ENCODE results near the gene CBLL1. TPM values are rescaled to one million over a fixed set of nuclear protein-coding genes. Genes with fewer than 3 reads are reported as not detected.

CBLL1 gene
- total and polyA plus RNA-seq, 2 experiments from 2014 or later: 31.1 to 67.4 TPM

DNA sequence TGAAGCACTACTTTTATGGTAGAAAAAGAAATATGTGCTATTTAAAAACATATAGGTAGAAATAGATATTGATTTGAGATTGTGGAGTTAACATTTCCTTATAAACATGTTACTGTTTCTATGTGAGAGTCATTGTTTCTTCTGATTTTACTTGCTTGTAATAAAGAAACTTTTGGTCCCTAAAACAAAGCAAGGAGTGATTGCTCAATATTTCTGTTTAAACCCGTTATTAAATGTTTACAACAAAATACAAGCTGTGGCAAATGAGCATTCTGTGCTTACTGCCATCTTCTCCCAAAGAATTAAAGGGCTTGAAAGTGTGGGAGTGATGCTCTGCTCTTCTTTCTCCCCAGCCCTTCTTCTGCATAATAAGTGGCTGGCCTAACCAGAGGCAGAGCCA, 22.7 kb upstream of the CBLL1 start (continued):
- TF ChIP-seq, protein P1, sequence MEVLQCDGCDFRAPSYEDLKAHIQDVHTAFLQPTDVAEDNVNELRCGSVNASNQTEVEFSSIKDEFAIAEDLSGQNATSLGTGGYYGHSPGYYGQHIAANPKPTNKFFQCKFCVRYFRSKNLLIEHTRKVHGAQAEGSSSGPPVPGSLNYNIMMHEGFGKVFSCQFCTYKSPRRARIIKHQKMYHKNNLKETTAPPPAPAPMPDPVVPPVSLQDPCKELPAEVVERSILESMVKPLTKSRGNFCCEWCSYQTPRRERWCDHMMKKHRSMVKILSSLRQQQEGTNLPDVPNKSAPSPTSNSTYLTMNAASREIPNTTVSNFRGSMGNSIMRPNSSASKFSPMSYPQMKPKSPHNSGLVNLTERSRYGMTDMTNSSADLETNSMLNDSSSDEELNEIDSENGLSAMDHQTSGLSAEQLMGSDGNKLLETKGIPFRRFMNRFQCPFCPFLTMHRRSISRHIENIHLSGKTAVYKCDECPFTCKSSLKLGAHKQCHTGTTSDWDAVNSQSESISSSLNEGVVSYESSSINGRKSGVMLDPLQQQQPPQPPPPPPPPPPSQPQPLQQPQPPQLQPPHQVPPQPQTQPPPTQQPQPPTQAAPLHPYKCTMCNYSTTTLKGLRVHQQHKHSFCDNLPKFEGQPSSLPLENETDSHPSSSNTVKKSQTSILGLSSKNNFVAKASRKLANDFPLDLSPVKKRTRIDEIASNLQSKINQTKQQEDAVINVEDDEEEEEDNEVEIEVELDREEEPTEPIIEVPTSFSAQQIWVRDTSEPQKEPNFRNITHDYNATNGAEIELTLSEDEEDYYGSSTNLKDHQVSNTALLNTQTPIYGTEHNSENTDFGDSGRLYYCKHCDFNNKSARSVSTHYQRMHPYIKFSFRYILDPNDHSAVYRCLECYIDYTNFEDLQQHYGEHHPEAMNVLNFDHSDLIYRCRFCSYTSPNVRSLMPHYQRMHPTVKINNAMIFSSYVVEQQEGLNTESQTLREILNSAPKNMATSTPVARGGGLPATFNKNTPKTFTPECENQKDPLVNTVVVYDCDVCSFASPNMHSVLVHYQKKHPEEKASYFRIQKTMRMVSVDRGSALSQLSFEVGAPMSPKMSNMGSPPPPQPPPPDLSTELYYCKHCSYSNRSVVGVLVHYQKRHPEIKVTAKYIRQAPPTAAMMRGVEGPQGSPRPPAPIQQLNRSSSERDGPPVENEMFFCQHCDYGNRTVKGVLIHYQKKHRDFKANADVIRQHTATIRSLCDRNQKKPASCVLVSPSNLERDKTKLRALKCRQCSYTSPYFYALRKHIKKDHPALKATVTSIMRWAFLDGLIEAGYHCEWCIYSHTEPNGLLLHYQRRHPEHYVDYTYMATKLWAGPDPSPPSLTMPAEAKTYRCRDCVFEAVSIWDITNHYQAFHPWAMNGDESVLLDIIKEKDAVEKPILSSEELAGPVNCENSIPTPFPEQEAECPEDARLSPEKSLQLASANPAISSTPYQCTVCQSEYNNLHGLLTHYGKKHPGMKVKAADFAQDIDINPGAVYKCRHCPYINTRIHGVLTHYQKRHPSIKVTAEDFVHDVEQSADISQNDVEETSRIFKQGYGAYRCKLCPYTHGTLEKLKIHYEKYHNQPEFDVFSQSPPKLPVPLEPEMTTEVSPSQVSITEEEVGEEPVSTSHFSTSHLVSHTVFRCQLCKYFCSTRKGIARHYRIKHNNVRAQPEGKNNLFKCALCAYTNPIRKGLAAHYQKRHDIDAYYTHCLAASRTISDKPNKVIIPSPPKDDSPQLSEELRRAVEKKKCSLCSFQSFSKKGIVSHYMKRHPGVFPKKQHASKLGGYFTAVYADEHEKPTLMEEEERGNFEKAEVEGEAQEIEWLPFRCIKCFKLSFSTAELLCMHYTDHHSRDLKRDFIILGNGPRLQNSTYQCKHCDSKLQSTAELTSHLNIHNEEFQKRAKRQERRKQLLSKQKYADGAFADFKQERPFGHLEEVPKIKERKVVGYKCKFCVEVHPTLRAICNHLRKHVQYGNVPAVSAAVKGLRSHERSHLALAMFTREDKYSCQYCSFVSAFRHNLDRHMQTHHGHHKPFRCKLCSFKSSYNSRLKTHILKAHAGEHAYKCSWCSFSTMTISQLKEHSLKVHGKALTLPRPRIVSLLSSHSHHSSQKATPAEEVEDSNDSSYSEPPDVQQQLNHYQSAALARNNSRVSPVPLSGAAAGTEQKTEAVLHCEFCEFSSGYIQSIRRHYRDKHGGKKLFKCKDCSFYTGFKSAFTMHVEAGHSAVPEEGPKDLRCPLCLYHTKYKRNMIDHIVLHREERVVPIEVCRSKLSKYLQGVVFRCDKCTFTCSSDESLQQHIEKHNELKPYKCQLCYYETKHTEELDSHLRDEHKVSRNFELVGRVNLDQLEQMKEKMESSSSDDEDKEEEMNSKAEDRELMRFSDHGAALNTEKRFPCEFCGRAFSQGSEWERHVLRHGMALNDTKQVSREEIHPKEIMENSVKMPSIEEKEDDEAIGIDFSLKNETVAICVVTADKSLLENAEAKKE (CRISPR knock-in tag; IDR thresholded peaks at IDR 0.05): no peak
- TF ChIP-seq EZH2 (IDR thresholded peaks at IDR 0.05; ENCODE audit: low read depth, unreplicated experiment) (no peak), ZNF331 (CRISPR knock-in tag; IDR thresholded peaks at IDR 0.05; ENCODE audit: low read depth) (no peak), ZNF114 (CRISPR knock-in tag; IDR thresholded peaks at IDR 0.05) (no peak), EZH2phosphoT487 (IDR thresholded peaks at IDR 0.05; ENCODE audit: unreplicated experiment) (no peak)
- TF ChIP-seq, protein P2, sequence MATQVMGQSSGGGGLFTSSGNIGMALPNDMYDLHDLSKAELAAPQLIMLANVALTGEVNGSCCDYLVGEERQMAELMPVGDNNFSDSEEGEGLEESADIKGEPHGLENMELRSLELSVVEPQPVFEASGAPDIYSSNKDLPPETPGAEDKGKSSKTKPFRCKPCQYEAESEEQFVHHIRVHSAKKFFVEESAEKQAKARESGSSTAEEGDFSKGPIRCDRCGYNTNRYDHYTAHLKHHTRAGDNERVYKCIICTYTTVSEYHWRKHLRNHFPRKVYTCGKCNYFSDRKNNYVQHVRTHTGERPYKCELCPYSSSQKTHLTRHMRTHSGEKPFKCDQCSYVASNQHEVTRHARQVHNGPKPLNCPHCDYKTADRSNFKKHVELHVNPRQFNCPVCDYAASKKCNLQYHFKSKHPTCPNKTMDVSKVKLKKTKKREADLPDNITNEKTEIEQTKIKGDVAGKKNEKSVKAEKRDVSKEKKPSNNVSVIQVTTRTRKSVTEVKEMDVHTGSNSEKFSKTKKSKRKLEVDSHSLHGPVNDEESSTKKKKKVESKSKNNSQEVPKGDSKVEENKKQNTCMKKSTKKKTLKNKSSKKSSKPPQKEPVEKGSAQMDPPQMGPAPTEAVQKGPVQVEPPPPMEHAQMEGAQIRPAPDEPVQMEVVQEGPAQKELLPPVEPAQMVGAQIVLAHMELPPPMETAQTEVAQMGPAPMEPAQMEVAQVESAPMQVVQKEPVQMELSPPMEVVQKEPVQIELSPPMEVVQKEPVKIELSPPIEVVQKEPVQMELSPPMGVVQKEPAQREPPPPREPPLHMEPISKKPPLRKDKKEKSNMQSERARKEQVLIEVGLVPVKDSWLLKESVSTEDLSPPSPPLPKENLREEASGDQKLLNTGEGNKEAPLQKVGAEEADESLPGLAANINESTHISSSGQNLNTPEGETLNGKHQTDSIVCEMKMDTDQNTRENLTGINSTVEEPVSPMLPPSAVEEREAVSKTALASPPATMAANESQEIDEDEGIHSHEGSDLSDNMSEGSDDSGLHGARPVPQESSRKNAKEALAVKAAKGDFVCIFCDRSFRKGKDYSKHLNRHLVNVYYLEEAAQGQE (IDR thresholded peaks at IDR 0.05; ENCODE audit: unreplicated experiment): no peak

DNA sequence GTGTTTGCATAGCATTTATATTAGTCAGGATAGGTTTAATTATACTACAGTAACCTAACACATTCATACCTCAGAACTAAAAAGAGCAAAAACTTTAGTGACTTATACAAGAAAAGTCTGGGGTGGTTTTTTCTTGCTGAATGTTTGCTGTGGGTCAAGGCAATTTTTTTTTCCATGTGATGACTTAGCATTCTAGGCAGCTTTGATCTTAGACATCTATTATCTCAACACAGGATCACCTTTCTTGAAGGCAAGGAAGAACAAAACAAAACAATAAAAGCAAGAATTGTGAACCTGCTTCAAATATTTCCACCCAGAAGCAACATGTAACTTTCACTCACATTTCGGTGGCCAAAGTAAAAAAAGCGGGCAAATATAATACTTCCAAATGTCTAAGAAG, 20.7 kb upstream of the CBLL1 start:
- Histone ChIP-seq H3K4me3 (no peak overlapping the region), H2AFZ (no peak overlapping the region), H3K4me2 (no peak overlapping the region), H3K27ac (ENCODE audit: low read depth) (no peak overlapping the region), H3K27me3 (ENCODE audit: insufficient read depth) (no peaks in the 10 kb centered on the region), H3K4me1 (ENCODE audit: insufficient read depth) (no peaks in the 10 kb centered on the region), H3K36me3 (ENCODE audit: insufficient read depth) (no peaks in the 10 kb centered on the region), H4K20me1 (replicated peaks; ENCODE audit: insufficient read depth) (no peaks in the 10 kb centered on the region), H3K9me2 (ENCODE audit: insufficient read depth) (no peaks in the 10 kb centered on the region), H3K79me2 (replicated peaks; ENCODE audit: insufficient read depth) (no peaks in the 10 kb centered on the region), H3F3A (replicated peaks; ENCODE audit: low read depth) (no peaks in the 10 kb centered on the region)
- ATAC-seq: no peak
- Mint-ChIP-seq H3K27ac (no peak overlapping the region), H3K9me3 (no peaks in the 10 kb centered on the region), H3K27me3 (ENCODE audit: insufficient read depth, low read depth, poor library complexity) (no peaks in the 10 kb centered on the region), H3K36me3 (ENCODE audit: low read depth) (no peaks in the 10 kb centered on the region; the same call in 2 of the 3 replicates), H3K4me3 (no peak overlapping the region), H3K4me1 (peaks cover 20% of the 10 kb centered on the region)
- DNase-seq (ENCODE audit: low spot score): no peak
- TF ChIP-seq JUNB (IDR thresholded peaks at IDR 0.05; ENCODE audit: unreplicated experiment) (no peak), POLR2AphosphoS5 (IDR thresholded peaks at IDR 0.05; ENCODE audit: low read depth) (no peak), ZNF331 (CRISPR knock-in tag; IDR thresholded peaks at IDR 0.05; ENCODE audit: low read depth) (no peak)
- TF ChIP-seq, protein P2 (IDR thresholded peaks at IDR 0.05; ENCODE audit: unreplicated experiment): no peak
- TF ChIP-seq, protein P3, sequence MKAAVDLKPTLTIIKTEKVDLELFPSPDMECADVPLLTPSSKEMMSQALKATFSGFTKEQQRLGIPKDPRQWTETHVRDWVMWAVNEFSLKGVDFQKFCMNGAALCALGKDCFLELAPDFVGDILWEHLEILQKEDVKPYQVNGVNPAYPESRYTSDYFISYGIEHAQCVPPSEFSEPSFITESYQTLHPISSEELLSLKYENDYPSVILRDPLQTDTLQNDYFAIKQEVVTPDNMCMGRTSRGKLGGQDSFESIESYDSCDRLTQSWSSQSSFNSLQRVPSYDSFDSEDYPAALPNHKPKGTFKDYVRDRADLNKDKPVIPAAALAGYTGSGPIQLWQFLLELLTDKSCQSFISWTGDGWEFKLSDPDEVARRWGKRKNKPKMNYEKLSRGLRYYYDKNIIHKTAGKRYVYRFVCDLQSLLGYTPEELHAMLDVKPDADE (IDR thresholded peaks at IDR 0.05): no peak

Data from GM23338 (cell line).